Measurements from ENCODE around the gene PRSS58.

The PRSS58 gene

GRCh38 chr7:142257958-142258357 is at the start of gene PRSS58:
Gene PRSS58, minus strand, starts transcription at chr7:142258058. Its CDS starts 351 bp downstream, at chr7:142257707.
- no peak for DNase-seq (ENCODE audit: low read depth in 3 of 3, low spot score in 1 of 3)

GRCh38 chr7:142307246-142307900 is 49.5 kb upstream of the PRSS58 start:
- no peak for DNase-seq (ENCODE audit: low read depth in 3 of 3, low spot score in 1 of 3)

- DNase-seq (ENCODE audit: low read depth in 3 of 3, low spot score in 1 of 3): no peak
Observed at GRCh38 chr7:142303650-142304049, 45.8 kb upstream of the PRSS58 start.

GRCh38 chr7:142301923-142302550 is 44.2 kb upstream of the PRSS58 start:
- DNase-seq (ENCODE audit: low read depth in 3 of 3, low spot score in 1 of 3): no peak

GRCh38 chr7:142301299-142301698 is 43.4 kb upstream of the PRSS58 start:
- no peak for DNase-seq (ENCODE audit: low read depth in 3 of 3, low spot score in 1 of 3)

GRCh38 chr7:142300689-142301088 is 42.8 kb upstream of the PRSS58 start:
- DNase-seq (ENCODE audit: low read depth in 3 of 3, low spot score in 1 of 3): no peak

- no peak for DNase-seq (ENCODE audit: low read depth in 3 of 3, low spot score in 1 of 3)
Observed at GRCh38 chr7:142299237-142299781, 41.5 kb upstream of the PRSS58 start.

- no peak for DNase-seq (ENCODE audit: low read depth in 3 of 3, low spot score in 1 of 3)
Observed at GRCh38 chr7:142298627-142299026, 40.8 kb upstream of the PRSS58 start.

- DNase-seq (ENCODE audit: low read depth in 3 of 3, low spot score in 1 of 3): no peak
Observed at GRCh38 chr7:142298009-142298408, 40.2 kb upstream of the PRSS58 start.

GRCh38 chr7:142280263-142280662 is 22.4 kb upstream of the PRSS58 start:
- DNase-seq (ENCODE audit: low read depth in 3 of 3, low spot score in 1 of 3): no peak

GRCh38 chr7:142279601-142280000 is 21.7 kb upstream of the PRSS58 start:
- DNase-seq (ENCODE audit: low read depth in 3 of 3, low spot score in 1 of 3): no peak

- DNase-seq (ENCODE audit: low read depth in 3 of 3, low spot score in 1 of 3): no peak
Observed at GRCh38 chr7:142275028-142275427, 17.2 kb upstream of the PRSS58 start.

GRCh38 chr7:142272841-142273240 is 15.0 kb upstream of the PRSS58 start:
- no peak for DNase-seq (ENCODE audit: low read depth in 3 of 3, low spot score in 1 of 3)

GRCh38 chr7:142263598-142264380 is 5.9 kb upstream of the PRSS58 start:
- DNase-seq (ENCODE audit: low read depth in 3 of 3, low spot score in 1 of 3): no peak

GRCh38 chr7:142250705-142251104 is 7.2 kb downstream of the PRSS58 start:
- no peak for DNase-seq (ENCODE audit: low read depth in 3 of 3, low spot score in 1 of 3)

- DNase-seq (ENCODE audit: low read depth in 3 of 3, low spot score in 1 of 3): no peak
Observed at GRCh38 chr7:142249918-142250317, 7.9 kb downstream of the PRSS58 start.

- DNase-seq (ENCODE audit: low read depth in 3 of 3, low spot score in 1 of 3): no peak
Observed at GRCh38 chr7:142248166-142249160, 9.4 kb downstream of the PRSS58 start.

GRCh38 chr7:142243823-142244222 is 14.0 kb downstream of the PRSS58 start:
- no peak for DNase-seq (ENCODE audit: low read depth in 3 of 3, low spot score in 1 of 3)

GRCh38 chr7:142240546-142240945 is 17.3 kb downstream of the PRSS58 start:
- no peak for DNase-seq (ENCODE audit: low read depth in 3 of 3, low spot score in 1 of 3)

- no peak for DNase-seq (ENCODE audit: low read depth in 3 of 3, low spot score in 1 of 3)
Observed at GRCh38 chr7:142231716-142232115, 26.1 kb downstream of the PRSS58 start.
